T47D (cell line): ENCODE measurements around the gene PRKG1.

Source experiments
- DNase-seq, 2 experiments: peaks; one replicate each; pipeline versions ENCODE4 v3.0.0 to v3.0.0-alpha.2; 2011 to 2012; ENCODE audit warnings: low read depth in 1 of 2, low spot score in 1 of 2
- JUND ChIP-seq: IDR thresholded peaks from 2 replicates; pipeline ENCODE4 v1.6.1; 2012; ENCODE audit warnings: low read depth
- in situ Hi-C: cut with HindIII; loops from 2 replicates; pipeline ENCODE4 v1.10.0; 2016; ENCODE audit warnings: low sequenced_read_pairs, low pct_unique_long_range_greater_than_20kb

Gene PRKG1

GRCh38 chr10:51171946-51172345 lies 97.7 kb downstream of the PRKG1 start:
- TF ChIP-seq JUND: no peak

GRCh38 chr10:51176976-51177695 lies 102.8 kb downstream of the PRKG1 start:
- DNase-seq: no peak
- TF ChIP-seq JUND: no peak
- in situ Hi-C loops: no loop called here

More at GRCh38 chr10:51171946-51172345, 97.7 kb downstream of the PRKG1 start:
- in situ Hi-C loops: no loop called here
- DNase-seq: no peak

- DNase-seq: no peak
- in situ Hi-C loops: no loop called here
- TF ChIP-seq JUND: no peak
These were observed 104.3 kb downstream of the PRKG1 start for GRCh38 chr10:51178634-51179033.

- TF ChIP-seq JUND: no peak
- peak in 1 of 2 experiments; percentile 10 for DNase-seq
- in situ Hi-C loops: no loop called here
These were observed 105.9 kb downstream of the PRKG1 start for GRCh38 chr10:51180141-51180540.

- DNase-seq: no peak
- TF ChIP-seq JUND: no peak
- in situ Hi-C loops: no loop called here
These were observed 109.5 kb downstream of the PRKG1 start for GRCh38 chr10:51183783-51184182.

GRCh38 chr10:51186361-51186760 lies 112.1 kb downstream of the PRKG1 start:
- DNase-seq: no peak
- in situ Hi-C loops: no loop called here
- TF ChIP-seq JUND: no peak

GRCh38 chr10:51188008-51188407 lies 113.7 kb downstream of the PRKG1 start:
- in situ Hi-C loops: no loop called here
- DNase-seq: peak in 1 of 2 experiments; percentile 12
- no peak for TF ChIP-seq JUND

GRCh38 chr10:51188866-51189265 lies 114.6 kb downstream of the PRKG1 start:
- DNase-seq: no peak
- in situ Hi-C loops: no loop called here
- no peak for TF ChIP-seq JUND

- in situ Hi-C loops: no loop called here
- DNase-seq: no peak
These were observed 122.4 kb downstream of the PRKG1 start for GRCh38 chr10:51196508-51197175.

GRCh38 chr10:51198170-51198569 lies 123.9 kb downstream of the PRKG1 start:
- in situ Hi-C loops: no loop called here
- no peak for TF ChIP-seq JUND
- no peak for DNase-seq

More at GRCh38 chr10:51196508-51197175, 122.4 kb downstream of the PRKG1 start:
- TF ChIP-seq JUND: no peak

- no peak for DNase-seq
- in situ Hi-C loops: no loop called here
- TF ChIP-seq JUND: no peak
These were observed 127.7 kb downstream of the PRKG1 start for GRCh38 chr10:51201947-51202346.

- TF ChIP-seq JUND: no peak
- in situ Hi-C loops: no loop called here
- DNase-seq: no peak
These were observed 129.1 kb downstream of the PRKG1 start for GRCh38 chr10:51203359-51203758.

- TF ChIP-seq JUND: no peak
- in situ Hi-C loops: no loop called here
- DNase-seq: no peak
These were observed 129.8 kb downstream of the PRKG1 start for GRCh38 chr10:51204066-51204465.
